CD4-positive, alpha-beta T cell treated with Interleukin-10 for 1 hour (primary cell): ENCODE results near the gene SLC25A45.
A peak's percentile ranks its signal among the peaks of the same experiment; 100 is the strongest.

Source experiments
- DNase-seq: peaks from one replicate; pipeline ENCODE4 v3.0.0-alpha.2; 2020

Gene SLC25A45, protein sequence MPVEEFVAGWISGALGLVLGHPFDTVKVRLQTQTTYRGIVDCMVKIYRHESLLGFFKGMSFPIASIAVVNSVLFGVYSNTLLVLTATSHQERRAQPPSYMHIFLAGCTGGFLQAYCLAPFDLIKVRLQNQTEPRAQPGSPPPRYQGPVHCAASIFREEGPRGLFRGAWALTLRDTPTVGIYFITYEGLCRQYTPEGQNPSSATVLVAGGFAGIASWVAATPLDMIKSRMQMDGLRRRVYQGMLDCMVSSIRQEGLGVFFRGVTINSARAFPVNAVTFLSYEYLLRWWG

DNA sequence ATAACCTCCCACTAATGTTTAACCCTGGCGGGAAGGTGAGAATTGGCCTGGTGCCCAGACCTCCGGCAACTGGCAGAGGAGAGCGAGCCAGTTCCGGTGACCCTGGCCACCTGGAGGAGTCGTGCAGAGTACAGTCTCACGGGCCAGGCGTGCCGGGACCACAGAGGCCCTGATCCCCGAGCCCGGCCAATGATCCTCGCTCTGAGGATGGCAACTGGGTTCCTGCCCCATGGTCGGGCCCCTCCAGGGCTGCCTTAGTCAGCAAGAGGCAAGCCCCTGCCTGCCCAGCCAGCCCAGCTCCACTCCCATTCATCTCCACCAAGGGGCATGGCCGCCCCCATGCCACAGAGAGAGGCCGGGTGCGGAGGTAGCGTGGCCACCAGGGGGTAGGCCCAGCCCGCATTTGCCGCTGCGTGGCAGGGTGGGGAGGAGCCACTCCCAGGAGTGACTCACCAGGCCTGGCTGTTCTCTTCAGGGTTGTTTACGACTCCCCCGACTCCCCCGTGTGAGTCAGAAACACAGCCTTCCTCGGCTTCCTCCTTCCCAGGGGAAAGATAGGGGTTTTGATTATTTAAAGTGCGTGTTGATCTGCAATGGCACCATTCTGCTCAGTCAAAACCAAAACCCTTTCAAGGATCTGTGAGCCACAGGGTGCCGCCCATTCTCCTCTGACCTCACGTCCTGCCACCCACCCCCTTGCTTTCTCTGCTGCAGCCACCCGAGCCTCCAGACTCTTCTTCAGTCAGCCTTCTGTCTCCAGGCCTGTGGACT lies at the start of gene SLC25A45:
Gene SLC25A45, minus strand, starts transcription at position 614 of the 771 bp plus-strand sequence. CDS start 695 bp downstream, outside the sequence.
- peak; percentile 91 for DNase-seq

DNA sequence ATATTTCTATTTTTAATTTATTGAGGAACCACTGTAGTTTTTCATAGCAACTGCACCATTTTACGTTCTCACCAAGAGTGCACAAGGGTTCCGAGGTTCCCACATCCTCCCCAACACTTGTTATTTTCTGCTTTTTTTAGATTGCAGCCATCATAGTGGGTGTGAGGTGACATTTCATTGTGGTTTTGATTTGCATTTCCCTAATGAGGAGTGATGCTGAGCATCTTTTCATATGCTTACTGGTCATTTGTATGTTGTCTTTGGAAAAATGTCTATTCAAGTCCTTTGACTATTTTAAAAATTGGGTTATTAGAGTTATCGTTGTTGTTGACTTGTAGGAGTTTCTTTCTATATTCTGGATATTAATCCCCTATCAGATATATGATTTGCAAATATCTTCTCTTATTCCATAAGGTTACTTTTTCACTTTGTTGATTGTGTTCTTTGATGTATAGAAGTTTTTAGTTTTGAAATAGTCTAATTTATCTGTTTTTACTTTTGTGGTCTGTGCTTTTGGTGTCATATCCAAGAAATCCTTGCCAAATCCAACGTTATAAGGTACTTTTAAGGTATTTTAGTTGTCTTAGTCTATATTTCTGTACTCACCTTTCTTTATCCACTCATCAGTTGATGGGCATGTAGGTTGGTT lies 49.1 kb upstream of the SLC25A45 start:
- peak; percentile 81 for DNase-seq

GRCh38 chr11:65430406-65431217 lies 48.2 kb upstream of the SLC25A45 start:
- DNase-seq, result peak; percentile 63

DNA sequence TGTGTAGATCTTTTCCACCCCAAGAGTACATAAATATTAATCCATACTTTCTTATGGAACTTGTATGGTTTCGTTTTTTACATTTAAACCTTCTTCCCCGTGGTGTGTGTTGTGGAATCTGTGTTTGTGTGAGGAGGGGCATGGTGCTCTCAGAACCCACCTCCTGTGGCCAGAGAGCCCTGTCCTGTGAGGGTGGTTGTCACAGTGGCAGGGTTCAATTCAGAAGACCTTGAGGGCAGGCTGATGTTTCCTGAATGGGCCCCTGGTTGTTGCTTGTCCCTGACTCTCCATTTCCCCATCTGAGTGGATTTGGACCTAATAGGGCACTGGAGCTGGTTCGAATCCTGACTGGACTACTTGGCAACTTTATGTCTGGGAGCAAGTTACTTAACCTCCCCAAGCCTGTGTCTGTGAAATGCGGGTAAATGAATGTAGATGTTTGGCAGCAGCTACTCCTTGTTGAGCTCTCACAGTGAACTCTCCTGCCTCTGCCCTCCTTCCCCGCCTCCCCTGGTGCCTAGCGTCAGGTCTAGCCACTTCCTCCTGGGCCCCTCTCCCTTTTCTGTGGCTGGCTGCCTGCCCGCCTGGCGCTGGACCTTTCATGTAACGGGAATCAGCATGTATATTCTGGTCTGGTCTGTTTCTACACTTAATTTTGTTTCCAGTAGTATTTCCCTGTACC lies 47.4 kb upstream of the SLC25A45 start:
- peak; percentile 79 for DNase-seq

DNA sequence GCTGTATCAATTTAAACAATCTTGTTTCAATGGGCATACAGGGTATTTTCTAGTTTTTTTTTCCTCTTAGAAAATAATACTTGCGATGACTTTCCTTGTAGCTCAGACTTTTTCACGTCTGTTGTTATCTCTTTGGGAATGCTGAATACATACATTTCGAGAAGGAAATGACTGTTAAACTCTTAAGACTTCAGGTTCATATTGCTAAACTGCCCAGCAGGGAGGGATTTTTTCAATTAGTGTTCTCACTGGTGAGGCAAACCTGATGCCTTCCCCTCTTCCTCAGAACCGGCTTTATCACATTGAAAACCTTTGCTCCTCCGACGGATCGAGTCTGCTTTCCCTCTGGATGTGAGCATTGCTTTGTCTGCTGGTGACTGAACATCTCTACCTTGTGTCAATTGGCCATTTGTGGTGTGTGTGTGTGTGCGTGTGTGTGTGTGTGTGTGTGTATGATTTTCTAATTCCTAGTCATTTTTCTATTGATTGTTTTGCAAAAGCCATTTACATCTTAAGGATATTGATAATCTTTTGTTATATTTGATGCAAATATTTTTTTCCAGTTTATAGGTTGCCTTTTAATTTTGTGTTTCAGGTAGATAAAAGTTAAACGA lies 46.7 kb upstream of the SLC25A45 start:
- DNase-seq, result peak; percentile 64

GRCh38 chr11:65428578-65429067 lies 46.2 kb upstream of the SLC25A45 start:
- no peak for DNase-seq

DNA sequence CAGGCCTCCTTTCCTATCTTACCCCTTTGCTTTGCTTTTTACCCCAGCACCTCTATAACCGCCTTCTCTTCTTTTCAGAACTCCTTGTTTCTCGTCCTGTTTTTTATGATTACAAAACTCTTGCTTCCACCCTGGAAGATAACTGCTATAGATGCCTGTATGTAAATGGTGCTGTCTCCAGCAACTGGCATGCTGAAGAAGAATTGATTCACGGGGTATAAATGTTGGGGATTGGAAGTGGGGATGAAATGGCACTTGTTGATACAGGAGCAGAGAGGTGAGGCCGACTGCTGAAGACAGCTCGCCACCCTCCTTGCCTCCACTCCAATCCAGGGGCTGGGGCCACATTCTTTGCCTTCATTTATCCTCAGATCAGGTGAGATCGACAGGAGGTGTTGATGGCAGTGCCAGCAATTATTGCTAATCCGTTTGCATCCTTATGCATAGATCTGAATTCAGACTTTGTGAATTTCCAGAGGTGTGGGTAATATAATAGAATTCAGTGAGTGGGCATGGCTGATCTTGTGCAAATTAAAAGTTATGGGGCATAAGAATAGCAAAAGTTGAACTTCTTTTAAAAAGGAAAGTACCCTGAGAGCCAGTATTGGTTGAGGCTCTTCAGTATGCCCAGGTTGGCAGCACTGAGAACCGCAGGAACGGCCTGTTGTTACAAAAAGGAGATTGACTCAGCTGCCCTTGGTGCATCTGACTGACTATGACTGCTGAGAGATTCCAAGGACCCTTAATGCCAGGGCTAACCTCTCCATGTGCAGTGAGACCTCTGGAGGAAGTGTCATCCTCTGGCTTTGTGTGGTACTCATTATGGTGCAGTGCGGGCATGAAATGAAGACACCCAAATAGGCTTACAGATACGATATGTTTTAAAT lies 45.5 kb upstream of the SLC25A45 start:
- DNase-seq, result peak; percentile 73

DNA sequence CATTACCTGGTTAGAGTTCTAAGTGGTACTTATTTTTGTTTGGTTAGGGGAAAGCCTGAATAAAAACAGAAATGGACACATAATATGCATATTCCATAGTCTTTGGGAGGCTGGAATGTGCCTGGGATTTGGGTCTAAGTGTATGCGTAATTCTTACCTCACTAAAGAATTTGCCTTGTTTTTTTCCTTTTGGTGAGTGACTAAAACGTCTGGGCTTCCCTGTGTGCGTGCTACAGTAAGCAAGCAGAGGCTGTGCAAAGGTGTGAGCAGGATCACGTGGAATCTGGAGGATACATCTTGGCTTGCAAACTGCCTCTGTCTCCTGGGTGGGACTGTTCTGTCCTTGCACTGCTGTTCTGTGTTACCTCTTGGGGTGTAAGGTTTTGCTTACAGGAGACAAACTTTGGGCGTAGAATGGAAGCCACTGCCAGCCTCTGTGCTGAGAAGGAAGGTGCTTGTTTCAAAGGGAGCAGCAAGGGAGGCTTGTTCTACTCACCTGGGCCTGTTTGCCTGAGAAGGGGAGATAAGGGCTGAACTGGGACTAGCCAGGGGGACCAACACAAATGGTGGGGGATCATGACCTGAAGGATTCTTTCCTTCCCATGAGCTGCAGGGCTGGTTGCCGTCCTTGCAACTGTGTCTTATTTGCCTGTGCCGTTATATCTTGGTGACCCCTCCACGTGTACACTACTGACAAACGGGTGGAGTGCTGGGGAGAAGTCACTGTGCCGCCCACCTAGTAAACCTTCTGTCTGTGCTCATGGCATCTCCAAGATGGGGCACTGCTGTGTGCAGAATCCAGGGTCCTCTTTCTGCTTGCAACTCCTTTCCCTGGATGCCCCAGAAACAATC lies 44.6 kb upstream of the SLC25A45 start:
- peak; percentile 78 for DNase-seq

DNA sequence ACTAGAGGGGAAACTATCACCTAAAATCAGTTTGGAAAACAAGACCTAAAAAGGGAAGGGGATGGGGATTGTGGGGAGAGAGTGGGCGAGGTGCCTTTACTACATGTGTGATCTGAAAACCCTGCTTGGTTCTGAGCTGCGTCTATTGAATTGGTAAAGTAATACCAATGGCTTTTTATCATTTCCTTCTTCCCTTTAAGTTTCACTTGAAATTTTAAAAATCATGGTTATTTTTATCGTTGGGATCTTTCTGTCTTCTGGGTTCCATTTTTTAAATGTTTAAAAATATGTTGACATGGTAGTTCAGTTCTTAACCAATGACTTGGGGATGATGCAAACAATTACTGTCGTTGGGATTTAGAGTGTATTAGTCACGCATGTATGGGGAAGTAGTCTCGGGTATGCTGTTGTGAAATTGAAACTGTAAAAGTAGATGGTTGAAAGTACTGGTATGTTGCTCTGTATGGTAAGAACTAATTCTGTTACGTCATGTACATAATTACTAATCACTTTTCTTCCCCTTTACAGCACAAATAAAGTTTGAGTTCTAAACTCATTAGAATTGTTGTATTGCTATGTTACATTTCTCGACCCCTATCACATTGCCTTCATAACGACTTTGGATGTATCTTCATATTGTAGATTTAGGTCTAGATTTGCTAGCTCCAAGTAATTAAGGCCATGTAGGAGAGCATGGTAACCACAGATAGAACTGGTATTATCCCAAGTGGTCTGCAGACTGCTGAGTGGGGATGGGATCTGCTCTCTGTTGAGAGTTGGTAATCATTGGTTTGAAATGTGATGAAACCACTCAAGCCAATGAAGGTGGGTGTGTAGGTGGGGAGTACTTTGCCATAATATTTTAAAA lies 43.8 kb upstream of the SLC25A45 start:
- peak; percentile 83 for DNase-seq

GRCh38 chr11:65425105-65425970 lies 42.9 kb upstream of the SLC25A45 start:
- DNase-seq, result peak; percentile 95

GRCh38 chr11:65424205-65425104 lies 42.0 kb upstream of the SLC25A45 start:
- DNase-seq, result peak; percentile 81

DNA sequence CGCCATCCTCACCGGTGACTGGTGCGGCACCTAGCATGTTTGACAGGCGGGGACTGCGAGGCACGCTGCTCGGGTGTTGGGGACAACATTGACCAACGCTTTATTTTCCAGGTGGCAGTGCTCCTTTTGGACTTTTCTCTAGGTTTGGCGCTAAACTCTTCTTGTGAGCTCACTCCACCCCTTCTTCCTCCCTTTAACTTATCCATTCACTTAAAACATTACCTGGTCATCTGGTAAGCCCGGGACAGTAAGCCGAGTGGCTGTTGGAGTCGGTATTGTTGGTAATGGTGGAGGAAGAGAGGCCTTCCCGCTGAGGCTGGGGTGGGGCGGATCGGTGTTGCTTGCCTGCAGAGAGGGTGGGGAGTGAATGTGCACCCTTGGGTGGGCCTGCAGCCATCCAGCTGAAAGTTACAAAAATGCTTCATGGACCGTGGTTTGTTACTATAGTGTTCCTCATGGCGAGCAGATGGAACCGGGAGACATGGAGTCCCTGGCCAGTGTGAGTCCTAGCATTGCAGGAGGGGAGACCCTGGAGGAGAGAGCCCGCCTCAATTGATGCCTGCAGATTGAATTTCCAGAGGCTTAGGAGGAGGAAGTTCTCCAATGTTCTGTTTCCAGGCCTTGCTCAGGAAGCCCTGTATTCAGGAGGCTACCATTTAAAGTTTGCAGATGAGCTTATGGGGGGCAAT lies 41.2 kb upstream of the SLC25A45 start:
- peak; percentile 63 for DNase-seq

GRCh38 chr11:65422633-65423515 lies 40.4 kb upstream of the SLC25A45 start, which contains the start of gene NEAT1:
TSS of gene NEAT1 (plus strand) at chr11:65422798.
- peak; percentile 96 for DNase-seq

DNA sequence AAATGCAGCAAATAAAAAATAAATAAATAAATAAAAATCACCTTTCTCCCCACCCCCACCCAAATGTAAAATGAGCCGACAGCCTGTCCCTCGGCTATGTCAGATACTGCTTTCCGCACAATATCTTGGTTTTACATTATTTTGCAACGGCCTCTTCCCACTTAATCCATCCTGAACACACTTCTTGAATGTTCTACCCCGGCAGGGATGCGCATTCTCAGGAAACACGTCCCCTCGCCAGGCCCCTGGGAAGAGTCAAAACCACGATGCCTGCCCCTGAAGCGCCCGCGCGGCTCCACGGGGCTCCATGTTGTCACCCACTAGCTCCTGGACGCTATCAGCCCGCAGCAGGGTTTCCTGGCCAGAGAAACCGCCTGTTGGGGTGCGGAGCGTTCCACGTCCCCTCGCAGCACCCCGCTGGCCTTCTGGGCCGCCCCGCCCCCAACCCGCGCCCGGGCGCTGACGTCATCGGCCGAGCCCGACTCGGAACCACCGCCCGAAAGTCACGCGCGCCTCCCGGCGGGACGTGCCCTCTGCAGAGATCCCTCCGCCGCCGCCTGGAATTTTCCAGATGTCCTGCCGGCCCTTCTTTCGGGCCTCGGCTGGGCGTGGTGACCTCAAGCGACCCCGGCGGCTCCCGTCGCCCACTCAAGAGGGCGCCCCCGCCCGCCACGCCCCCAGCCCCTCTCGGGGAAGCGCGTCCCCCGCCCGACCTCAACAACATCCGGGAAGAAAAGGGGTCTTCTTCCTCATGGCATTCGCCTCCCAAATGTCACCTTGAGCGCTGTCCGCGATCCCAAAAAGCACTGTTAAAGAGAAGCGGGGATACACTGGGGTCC lies 39.6 kb upstream of the SLC25A45 start:
- peak; percentile 97 for DNase-seq
